Heart left ventricle (tissue), 13 donors: ENCODE data around the gene PLCH1.

Experiments
- CTCF ChIP-seq, 12 donors: fragments of 200-600 bp; sonication (generic) in 4 of 12; IDR thresholded peaks; one replicate each; pipeline versions ENCODE4 v1.5.0 to v1.8.0; 2018 to 2022; ENCODE audit warnings: antibody characterized with exemption in 12 of 12, mild to moderate bottlenecking in 5 of 12
- POLR2A ChIP-seq, 2 donors: fragments of 450-650 bp; IDR thresholded peaks; one replicate each; pipeline ENCODE4 v1.6.1; 2017; ENCODE audit warnings: antibody characterized with exemption in 2 of 2, mild to moderate bottlenecking in 2 of 2, moderate library complexity in 2 of 2
- donor health status: ischemic (EF 13 %, LVEDD 7.1; RV severe dilation, severe dysfunction).
- donor health status: DM: no; HTN: yes; CAD: no.
- donor health status: DM: no; HTN: no; CAD: no.
- donor health status: ischemic (EF 25% LVEDD 6.9; RV normal size, moderate dysfunction).
- donor health status: ischemic (EF 25% LVEDD 5.7; RV mildly dilated, moderate dysfunction).
- donor health status: ischemic (EF 35%, LVEDD 5.7; RV mildly dilated, moderate dysfunction).
- donor health status: nonischemic (EF 11% LVEDD 7.7; RV severe dilation, severe dysfunction).
- donor health status: DM: yes; HTN: yes; CAD: no.
- donor health status: PGD.
- donor health status: ischemic (EF 29% LVEDD 5.4; RV normal size, mild dysfunction).
- donor health status: nonischemic (EF 23%, LVEDD 6.1; RV moderate dilation, normal function).

- TF ChIP-seq POLR2A (IDR thresholded peaks at IDR 0.05) (no peak), CTCF (IDR thresholded peaks at IDR 0.05) (no peak)
Observed at GRCh38 chr3:155392138-155392537, 352.7 kb downstream of the PLCH1 start.
